A673 (cell line): ENCODE results near the gene HPS3.

ENCODE experiments used
- EZH2 ChIP-seq: fragments of 200-600 bp; sonication (generic); IDR thresholded peaks from 2 replicates; pipeline ENCODE4 v1.6.1; 2017; ENCODE audit warnings: borderline replicate concordance, low read depth, mild to moderate bottlenecking, mixed read lengths, antibody characterized with exemption, low read length; ENCODE audit not compliant: poor library complexity, severe bottlenecking
- TF ChIP-seq, protein P1 (sequence below): fragments of 300-800, 200-600 bp; sonication (generic); conservative IDR thresholded peaks from 2 replicates; pipeline ENCODE4 v1.5.1; 2017; ENCODE audit warnings: low read depth, mild to moderate bottlenecking, antibody characterized with exemption, low read length, moderate library complexity, mixed read lengths

GRCh38 chr3:149101641-149102040 lies 27.8 kb upstream of the HPS3 start:
- TF ChIP-seq, protein P1, sequence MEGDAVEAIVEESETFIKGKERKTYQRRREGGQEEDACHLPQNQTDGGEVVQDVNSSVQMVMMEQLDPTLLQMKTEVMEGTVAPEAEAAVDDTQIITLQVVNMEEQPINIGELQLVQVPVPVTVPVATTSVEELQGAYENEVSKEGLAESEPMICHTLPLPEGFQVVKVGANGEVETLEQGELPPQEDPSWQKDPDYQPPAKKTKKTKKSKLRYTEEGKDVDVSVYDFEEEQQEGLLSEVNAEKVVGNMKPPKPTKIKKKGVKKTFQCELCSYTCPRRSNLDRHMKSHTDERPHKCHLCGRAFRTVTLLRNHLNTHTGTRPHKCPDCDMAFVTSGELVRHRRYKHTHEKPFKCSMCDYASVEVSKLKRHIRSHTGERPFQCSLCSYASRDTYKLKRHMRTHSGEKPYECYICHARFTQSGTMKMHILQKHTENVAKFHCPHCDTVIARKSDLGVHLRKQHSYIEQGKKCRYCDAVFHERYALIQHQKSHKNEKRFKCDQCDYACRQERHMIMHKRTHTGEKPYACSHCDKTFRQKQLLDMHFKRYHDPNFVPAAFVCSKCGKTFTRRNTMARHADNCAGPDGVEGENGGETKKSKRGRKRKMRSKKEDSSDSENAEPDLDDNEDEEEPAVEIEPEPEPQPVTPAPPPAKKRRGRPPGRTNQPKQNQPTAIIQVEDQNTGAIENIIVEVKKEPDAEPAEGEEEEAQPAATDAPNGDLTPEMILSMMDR = no peak
- TF ChIP-seq EZH2 = no peak
